CD4-positive, alpha-beta memory T cell (primary cell): ENCODE measurements around the gene EMC8. TPM values are rescaled to one million over a fixed set of nuclear protein-coding genes. Genes with fewer than 3 reads are reported as not detected.
A peak's percentile ranks its signal among the peaks of the same experiment; 100 is the strongest.
"Not testable (repeated sequence)": the region's sequence is repeated elsewhere in the genome, so short reads cannot be mapped to it uniquely, and the experiment has no call there.

Experiments
- CTCF ChIA-PET: fragments of 350-600 bp; sonication (Branson Sonifier 250); formaldehyde crosslinking; loops from one replicate; lab custom pipeline; 2021; ENCODE audit warnings: inconsistent platforms; ENCODE audit not compliant: partially characterized antibody; lab: Charles Lee
- POLR2A ChIA-PET: fragments of 350-600 bp; sonication (Branson Sonifier 250); formaldehyde crosslinking; loops from one replicate; lab custom pipeline; 2021; ENCODE audit not compliant: partially characterized antibody; lab: Charles Lee
- DNase-seq, 5 donors: peaks; one replicate each; pipeline versions ENCODE4 v3.0.0 to v3.0.0-alpha.2; 2020 to 2022; ENCODE audit warnings: mixed read lengths in 1 of 5
- H3K27ac ChIP-seq: one replicate; pipeline ENCODE4 v1.7.0; 2013; ENCODE audit warnings: low read depth, low read length
- H3K27me3 ChIP-seq: 2 replicates; pipeline ENCODE4 v1.7.0; 2013; ENCODE audit warnings: mild to moderate bottlenecking, low read length, moderate library complexity; ENCODE audit not compliant: insufficient read depth
- H3K36me3 ChIP-seq: 2 replicates; pipeline ENCODE4 v1.7.0; 2013; ENCODE audit warnings: mild to moderate bottlenecking, low read length, moderate library complexity; ENCODE audit not compliant: insufficient read depth
- H3K4me1 ChIP-seq: 2 replicates; pipeline ENCODE4 v1.7.0; 2013; ENCODE audit warnings: mild to moderate bottlenecking, low read length, moderate library complexity; ENCODE audit not compliant: insufficient read depth
- H3K4me3 ChIP-seq, 2 donors: one replicate each; pipeline ENCODE4 v1.7.0; 2013; ENCODE audit warnings: low read length in 2 of 2, mild to moderate bottlenecking in 1 of 2
- H3K9me3 ChIP-seq, 2 donors: one replicate each; pipeline ENCODE4 v1.7.0; 2013; ENCODE audit warnings: low read length in 2 of 2, control low read depth in 1 of 2; ENCODE audit not compliant: control insufficient read depth in 1 of 2
- H3K27ac Mint-ChIP-seq, 7 donors: one replicate each; pipeline ENCODE4 v1.8.0; 2020 to 2021; ENCODE audit warnings: mixed read lengths in 7 of 7, mild to moderate bottlenecking in 6 of 7, inconsistent platforms in 3 of 7, moderate library complexity in 3 of 7
- H3K27me3 Mint-ChIP-seq, 2 donors: one replicate each; pipeline ENCODE4 v1.8.0; 2020 to 2021; ENCODE audit warnings: mixed read lengths in 2 of 2
- H3K36me3 Mint-ChIP-seq, 2 donors: one replicate each; pipeline ENCODE4 v1.8.0; 2020 to 2021; ENCODE audit warnings: mixed read lengths in 2 of 2, inconsistent platforms in 1 of 2, mild to moderate bottlenecking in 1 of 2
- H3K4me1 Mint-ChIP-seq, 4 donors: one replicate each; pipeline ENCODE4 v1.8.0; 2020 to 2021; ENCODE audit warnings: mixed read lengths in 4 of 4, mild to moderate bottlenecking in 1 of 4
- H3K4me3 Mint-ChIP-seq, 8 donors: one replicate each; pipeline ENCODE4 v1.8.0; 2020 to 2021; ENCODE audit warnings: mixed read lengths in 8 of 8, mild to moderate bottlenecking in 7 of 8, moderate library complexity in 6 of 8, inconsistent platforms in 3 of 8
- H3K9me3 Mint-ChIP-seq, 8 donors: one replicate each; pipeline ENCODE4 v1.8.0; 2020 to 2021; ENCODE audit warnings: mixed read lengths in 8 of 8, mild to moderate bottlenecking in 5 of 8, inconsistent platforms in 3 of 8, moderate library complexity in 1 of 8
- intact Hi-C: fragments of 100-400 bp; cut with micrococcal nuclease; formaldehyde crosslinking; loops from one replicate; pipeline ENCODE4 v1.15.1; 2023
- polyA plus RNA-seq, 2 donors: library from polyadenylated mRNA; unstranded; fragments of 300-500 nt; fragmentation: Illumina TruSeq; gene quantifications; one replicate each; pipeline ENCODE4 v1.2.3, GENCODE V29; 2021
- total RNA-seq, 2 experiments: library from RNA; stranded (reverse); gene quantifications; one replicate each; pipeline ENCODE4 v1.2.3, GENCODE V29; 2021

EMC8 gene
- total and polyA plus RNA-seq, 4 experiments from 2014 or later, result 22.1 to 22.8 (median 22.7) TPM

DNA sequence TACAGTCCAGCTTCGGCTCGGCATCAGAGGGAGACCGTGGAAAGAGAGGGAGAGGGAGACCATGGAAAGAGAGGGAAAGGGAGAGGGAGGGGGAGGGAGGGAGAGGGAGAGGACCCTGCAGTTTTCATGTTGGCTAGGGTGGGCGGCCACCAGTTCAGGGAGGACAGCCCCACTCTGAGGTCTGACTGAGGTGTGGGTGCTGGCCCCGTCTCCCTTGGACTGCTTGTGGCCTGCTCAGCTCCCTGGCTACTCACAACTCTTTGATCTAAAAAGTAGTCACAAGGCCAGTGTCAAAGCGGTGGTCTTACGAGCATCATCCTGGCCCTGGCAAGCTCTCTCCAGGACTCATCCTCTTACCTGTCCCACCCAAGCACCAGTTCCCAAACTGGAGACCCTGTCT lies 9.6 kb upstream of the EMC8 start:
- Histone ChIP-seq H3K4me1 (no peaks in the 10 kb centered on the region), H3K27ac (no peak overlapping the region), H3K36me3 (peaks cover 29% of the 10 kb centered on the region), H3K27me3 (no peaks in the 10 kb centered on the region), H3K9me3 (no peaks in the 10 kb centered on the region), H3K4me3 (no peak overlapping the region)
- H3K4me1 Mint-ChIP-seq, result peaks cover 0 to 3% (median 1%) of the 10 kb centered on the region in 4 donors
- POLR2A ChIA-PET, result no interaction called here
- H3K4me3 Mint-ChIP-seq, result no peak overlapping the region
- DNase-seq, result no peak
- CTCF ChIA-PET, result no interaction called here
- no peak overlapping the region for H3K27ac Mint-ChIP-seq
- intact Hi-C loops, result no loop called here
- peaks cover 3 to 5% of the 10 kb centered on the region in 2 donors for H3K27me3 Mint-ChIP-seq
- peaks cover 29 to 31% of the 10 kb centered on the region in 2 donors for H3K36me3 Mint-ChIP-seq
- no peaks in the 10 kb centered on the region for H3K9me3 Mint-ChIP-seq

- H3K4me3 ChIP-seq, H3K27ac ChIP-seq, H3K4me3 Mint-ChIP-seq, DNase-seq, CTCF ChIA-PET, intact Hi-C loops, POLR2A ChIA-PET, H3K9me3 Mint-ChIP-seq, H3K4me1 ChIP-seq, H3K27me3 ChIP-seq, H3K9me3 ChIP-seq, H3K27ac Mint-ChIP-seq, H3K27me3 Mint-ChIP-seq: not testable (repeated sequence)
- Mint-ChIP-seq H3K36me3 (peaks cover 37 to 40% of the 10 kb centered on the region in 2 donors), H3K4me1 (peaks cover 0 to 11% (median 1%) of the 10 kb centered on the region in 4 donors)
- peaks cover 37% of the 10 kb centered on the region for H3K36me3 ChIP-seq
Measured at GRCh38 chr16:85808104-85808503, 8.8 kb upstream of the EMC8 start.

GRCh38 chr16:85807340-85807739 lies 8.0 kb upstream of the EMC8 start:
- H3K27ac Mint-ChIP-seq, CTCF ChIA-PET, H3K27me3 ChIP-seq, H3K27me3 Mint-ChIP-seq, H3K4me3 Mint-ChIP-seq, H3K27ac ChIP-seq, POLR2A ChIA-PET, H3K4me3 ChIP-seq, H3K4me1 ChIP-seq, intact Hi-C loops, DNase-seq, H3K9me3 ChIP-seq, H3K9me3 Mint-ChIP-seq: not testable (repeated sequence)
- peaks cover 44 to 47% of the 10 kb centered on the region in 2 donors for H3K36me3 Mint-ChIP-seq
- H3K36me3 ChIP-seq, result peaks cover 43% of the 10 kb centered on the region
- peaks cover under 1 to 12% (median 3%) of the 10 kb centered on the region in 4 donors for H3K4me1 Mint-ChIP-seq

DNA sequence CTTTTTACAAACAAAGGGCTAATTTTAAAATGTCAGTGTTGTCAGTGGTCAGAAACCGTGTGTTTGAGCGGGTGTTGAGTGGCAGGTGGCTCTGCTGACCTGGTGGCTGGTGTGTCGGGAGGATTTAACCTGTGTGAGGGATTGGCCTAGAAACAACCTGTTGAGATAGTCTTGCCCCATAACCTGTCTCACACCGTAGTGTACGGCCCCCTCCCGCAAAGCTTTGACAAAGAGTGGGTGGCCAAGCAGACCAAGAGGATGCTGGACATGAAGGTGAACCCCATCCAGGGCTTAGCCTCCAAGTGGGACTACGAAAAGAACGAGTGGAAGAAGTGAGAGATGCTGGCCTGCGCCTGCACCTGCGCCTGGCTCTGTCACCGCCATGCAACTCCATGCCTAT lies 7.2 kb upstream of the EMC8 start:
- Mint-ChIP-seq H3K27me3 (peaks cover 0 to 2% of the 10 kb centered on the region in 2 donors), H3K36me3 (peaks cover 52 to 55% of the 10 kb centered on the region in 2 donors), H3K27ac (peak overlapping the region in 1 of 7 donors; percentile 29), H3K4me1 (peaks cover 8 to 18% (median 9%) of the 10 kb centered on the region in 4 donors), H3K4me3 (no peak overlapping the region), H3K9me3 (no peaks in the 10 kb centered on the region)
- no peak overlapping the region for H3K27ac ChIP-seq
- no peaks in the 10 kb centered on the region for H3K9me3 ChIP-seq
- no peaks in the 10 kb centered on the region for H3K4me1 ChIP-seq
- ChIA-PET POLR2A (no interaction called here), CTCF (no interaction called here)
- no peaks in the 10 kb centered on the region for H3K27me3 ChIP-seq
- H3K36me3 ChIP-seq, result peaks cover 51% of the 10 kb centered on the region
- no peak for DNase-seq
- intact Hi-C loops, result no loop called here
- H3K4me3 ChIP-seq, result no peak overlapping the region

DNA sequence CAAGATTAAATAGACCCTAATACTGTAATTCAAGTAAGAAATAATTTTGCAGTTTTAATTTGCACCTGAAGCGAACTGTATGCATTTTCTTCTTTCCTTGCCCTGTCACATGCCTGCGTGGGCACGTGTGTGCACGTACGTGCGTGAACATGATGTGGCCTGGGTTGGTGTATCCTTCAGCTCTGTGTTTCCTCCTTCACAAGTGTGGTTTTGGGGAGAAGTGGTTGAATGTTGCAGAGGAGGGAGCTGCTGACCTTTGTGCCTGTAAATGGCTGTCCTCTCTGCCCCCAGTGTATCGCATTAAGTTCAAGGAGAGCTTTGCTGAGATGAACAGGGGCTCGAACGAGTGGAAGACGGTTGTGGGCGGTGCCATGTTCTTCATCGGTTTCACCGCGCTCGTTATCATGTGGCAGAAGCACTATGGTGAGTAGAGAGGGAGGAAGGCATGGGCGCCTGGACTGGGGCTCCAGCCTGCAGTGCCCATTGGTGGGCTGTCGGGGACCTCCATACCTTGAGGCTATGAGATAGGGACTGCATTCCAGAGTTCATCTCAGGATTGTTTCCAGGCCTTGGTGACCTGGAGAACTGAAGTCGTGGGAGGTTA lies 6.2 kb upstream of the EMC8 start:
- Histone ChIP-seq H3K9me3 (no peaks in the 10 kb centered on the region), H3K27ac (no peak overlapping the region), H3K36me3 (peaks cover 53% of the 10 kb centered on the region), H3K27me3 (no peaks in the 10 kb centered on the region), H3K4me3 (no peak overlapping the region), H3K4me1 (peaks cover 9% of the 10 kb centered on the region)
- H3K9me3 Mint-ChIP-seq, result no peaks in the 10 kb centered on the region
- POLR2A ChIA-PET, result no interaction called here
- H3K4me3 Mint-ChIP-seq, result no peak overlapping the region
- H3K27ac Mint-ChIP-seq, result no peak overlapping the region
- H3K4me1 Mint-ChIP-seq, result peaks cover 16 to 21% (median 19%) of the 10 kb centered on the region in 4 donors
- H3K36me3 Mint-ChIP-seq, result peaks cover 56 to 60% of the 10 kb centered on the region in 2 donors
- no peaks in the 10 kb centered on the region for H3K27me3 Mint-ChIP-seq
- no peak for DNase-seq
- intact Hi-C loops, result no loop called here
- CTCF ChIA-PET, result no interaction called here

DNA sequence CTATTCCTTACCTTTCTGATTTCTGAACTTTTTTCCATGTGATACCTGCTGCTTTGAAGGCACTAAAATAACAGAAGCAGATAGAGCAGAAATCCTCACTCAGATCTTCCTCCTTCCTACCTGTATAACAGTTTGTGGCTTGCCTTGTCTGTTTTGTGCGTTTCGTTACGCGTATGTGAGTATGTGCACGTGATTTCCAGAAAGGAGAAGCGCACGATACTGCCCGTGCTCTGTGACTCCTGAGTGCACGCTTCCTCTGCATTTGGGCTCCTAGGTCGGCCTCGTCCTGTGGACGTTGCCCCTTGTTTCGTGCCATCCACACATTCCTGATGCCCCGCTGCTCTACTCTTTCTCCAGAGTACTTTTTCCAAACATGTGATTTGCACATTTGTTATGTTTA lies 4.2 kb upstream of the EMC8 start:
- no peak for DNase-seq
- H3K4me3 ChIP-seq, result no peak overlapping the region
- peak overlapping the region in 2 of 7 donors; percentile 25 to 83 for H3K27ac Mint-ChIP-seq
- H3K4me3 Mint-ChIP-seq, result peak overlapping the region in 1 of 8 donors; percentile 6
- H3K27ac ChIP-seq, result no peak overlapping the region
- H3K27me3 Mint-ChIP-seq, result no peaks in the 10 kb centered on the region
- ChIA-PET POLR2A (no interaction called here), CTCF (interaction anchor here (1.3 to 2.2 kb wide), 2 partner anchors 16 to 18 kb away, joined by 6 to 9 read pairs; no protein-coding TSS in a partner anchor)
- no peaks in the 10 kb centered on the region for H3K9me3 Mint-ChIP-seq
- peaks cover 16% of the 10 kb centered on the region for H3K4me1 ChIP-seq
- no peaks in the 10 kb centered on the region for H3K27me3 ChIP-seq
- no peaks in the 10 kb centered on the region for H3K9me3 ChIP-seq
- H3K36me3 Mint-ChIP-seq, result peaks cover 56 to 71% of the 10 kb centered on the region in 2 donors
- H3K4me1 Mint-ChIP-seq, result peaks cover 22 to 30% (median 25%) of the 10 kb centered on the region in 4 donors
- intact Hi-C loops, result no loop called here
- peaks cover 53% of the 10 kb centered on the region for H3K36me3 ChIP-seq

DNA sequence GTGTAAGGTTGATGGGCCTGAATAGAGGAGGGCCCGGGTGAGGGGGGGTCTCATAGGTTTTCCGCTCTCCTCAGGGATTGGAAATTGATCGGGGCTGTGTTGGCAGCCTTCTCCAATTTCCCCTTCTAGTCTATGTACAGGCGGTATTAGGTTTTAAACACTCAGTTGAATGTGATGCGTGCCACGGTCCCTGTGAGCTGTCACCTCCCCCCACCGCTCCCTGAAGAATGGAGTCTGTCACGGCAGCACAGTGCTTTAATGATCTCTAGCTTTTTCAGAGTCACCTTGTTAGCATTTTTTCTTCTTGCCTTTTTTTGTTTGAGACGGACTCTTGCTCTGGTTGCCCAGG lies 951 bp upstream of the EMC8 start:
- Mint-ChIP-seq H3K27me3 (no peaks in the 10 kb centered on the region), H3K4me3 (peak overlapping the region; percentile 81 to 89 (median 88)), H3K9me3 (no peaks in the 10 kb centered on the region), H3K36me3 (peaks cover 49 to 73% of the 10 kb centered on the region in 2 donors), H3K27ac (peak overlapping the region; percentile 91 to 97 (median 97)), H3K4me1 (peaks cover 37 to 60% (median 49%) of the 10 kb centered on the region in 4 donors)
- intact Hi-C loops, result no loop called here
- POLR2A ChIA-PET, result no interaction called here
- no peak for DNase-seq
- CTCF ChIA-PET, result interaction anchor here (0.9 kb wide), 1 partner anchor 19 kb away, joined by 3 read pairs; no protein-coding TSS in a partner anchor
- peaks cover 40% of the 10 kb centered on the region for H3K36me3 ChIP-seq
- H3K4me3 ChIP-seq, result peak overlapping the region; percentile 58 to 67
- peak overlapping the region; percentile 97 for H3K27ac ChIP-seq
- peaks cover 29% of the 10 kb centered on the region for H3K4me1 ChIP-seq
- no peaks in the 10 kb centered on the region for H3K27me3 ChIP-seq
- no peaks in the 10 kb centered on the region for H3K9me3 ChIP-seq
